Thyroid gland (tissue), 4 donors: ENCODE measurements around the gene DOK4.

Experiments used
- CTCF ChIP-seq, 6 experiments: fragments of 200-600 bp in 3 of 6; fragments of 450-650 bp in 3 of 6; sonication (generic) in 3 of 6; IDR thresholded peaks; one replicate each; pipeline ENCODE4 v1.5.1; 2016 to 2019; ENCODE audit warnings: antibody characterized with exemption in 6 of 6, mild to moderate bottlenecking in 2 of 6, inconsistent platforms in 1 of 6, moderate library complexity in 1 of 6
- POLR2A ChIP-seq, 2 donors: fragments of 450-650 bp; IDR thresholded peaks; one replicate each; pipeline ENCODE4 v1.6.1; 2017; ENCODE audit warnings: antibody characterized with exemption in 2 of 2, mild to moderate bottlenecking in 2 of 2, moderate library complexity in 1 of 2

- peak in 5 of 6 experiments; percentile 27 to 53 (median 45) for TF ChIP-seq CTCF (IDR thresholded peaks at IDR 0.05)
- TF ChIP-seq POLR2A (IDR thresholded peaks at IDR 0.05): no peak
Observed at GRCh38 chr16:57422026-57422944, 64.0 kb downstream of the DOK4 start.
